HFF-Myc (cell line): ENCODE measurements around the gene CNPY1.

Source experiments
- DNase-seq: peaks from one replicate; pipeline ENCODE4 v3.0.0-alpha.2; 2011; ENCODE audit warnings: low read depth; ENCODE audit errors: extremely low read depth
- H3K4me3 ChIP-seq: replicated peaks from 2 replicates; pipeline ENCODE4 v1.5.1; 2011; ENCODE audit warnings: low read depth, mild to moderate bottlenecking, control low read depth, low read length
- CTCF ChIP-seq: IDR thresholded peaks from 2 replicates; pipeline ENCODE4 v1.5.1; 2012; ENCODE audit warnings: mild to moderate bottlenecking, low read depth, low read length, control low read depth; ENCODE audit errors: missing control alignments

Gene CNPY1

GRCh38 chr7:155506854-155507337 lies 39.5 kb downstream of the CNPY1 start:
- no peak for DNase-seq
- H3K4me3 ChIP-seq: no peak overlapping the region
- TF ChIP-seq CTCF: no peak

GRCh38 chr7:155505422-155505793 lies 41.0 kb downstream of the CNPY1 start:
- no peak for DNase-seq
- H3K4me3 ChIP-seq: no peak overlapping the region
- TF ChIP-seq CTCF: no peak

- no peak for TF ChIP-seq CTCF
- no peak for DNase-seq
Measured at GRCh38 chr7:155497149-155497901, 49.0 kb downstream of the CNPY1 start.

GRCh38 chr7:155496267-155497005 lies 49.9 kb downstream of the CNPY1 start:
- no peak for DNase-seq
- TF ChIP-seq CTCF: no peak
- H3K4me3 ChIP-seq: no peak overlapping the region

More at GRCh38 chr7:155497149-155497901, 49.0 kb downstream of the CNPY1 start:
- H3K4me3 ChIP-seq: no peak overlapping the region

GRCh38 chr7:155495440-155496248 lies 50.7 kb downstream of the CNPY1 start:
- DNase-seq: no peak
- H3K4me3 ChIP-seq: no peak overlapping the region
- TF ChIP-seq CTCF: no peak

- no peak for TF ChIP-seq CTCF
- H3K4me3 ChIP-seq: no peak overlapping the region
- DNase-seq: no peak
Measured at GRCh38 chr7:155494551-155494950, 51.8 kb downstream of the CNPY1 start.
